Omental fat pad (tissue), 4 donors: ENCODE measurements around the gene HECA. TPM values are rescaled to one million over a fixed set of nuclear protein-coding genes. Genes with fewer than 3 reads are reported as not detected.
"Not testable (repeated sequence)": the region's sequence is repeated elsewhere in the genome, so short reads cannot be mapped to it uniquely, and the experiment has no call there.

ENCODE experiments used
- ATAC-seq: fragments of 150-250 bp; one replicate; pipeline ENCODE4 v1.9.1; 2016; ENCODE audit warnings: mild to moderate bottlenecking, moderate library complexity; ENCODE audit not compliant: low FRiP score
- DNase-seq: peaks from one replicate; pipeline ENCODE4 v3.0.0-alpha.2; 2019; ENCODE audit warnings: low spot score
- total RNA-seq, 4 donors: library from RNA; depleted of rRNA; stranded (reverse); fragments of >200 nt; gene quantifications; one replicate each; pipeline ENCODE4 v1.1.0, GENCODE V29; 2016
- TF ChIP-seq, protein P1 (sequence below), 3 donors: fragments of 450-650 bp; IDR thresholded peaks; one replicate each; pipeline ENCODE4 v1.5.1; 2016 to 2017; ENCODE audit warnings: antibody characterized with exemption in 3 of 3, mild to moderate bottlenecking in 3 of 3, moderate library complexity in 2 of 3

The HECA gene
- total RNA-seq, 4 donors from 2014 or later: 37.6 to 59.4 (median 45.2) TPM

DNA sequence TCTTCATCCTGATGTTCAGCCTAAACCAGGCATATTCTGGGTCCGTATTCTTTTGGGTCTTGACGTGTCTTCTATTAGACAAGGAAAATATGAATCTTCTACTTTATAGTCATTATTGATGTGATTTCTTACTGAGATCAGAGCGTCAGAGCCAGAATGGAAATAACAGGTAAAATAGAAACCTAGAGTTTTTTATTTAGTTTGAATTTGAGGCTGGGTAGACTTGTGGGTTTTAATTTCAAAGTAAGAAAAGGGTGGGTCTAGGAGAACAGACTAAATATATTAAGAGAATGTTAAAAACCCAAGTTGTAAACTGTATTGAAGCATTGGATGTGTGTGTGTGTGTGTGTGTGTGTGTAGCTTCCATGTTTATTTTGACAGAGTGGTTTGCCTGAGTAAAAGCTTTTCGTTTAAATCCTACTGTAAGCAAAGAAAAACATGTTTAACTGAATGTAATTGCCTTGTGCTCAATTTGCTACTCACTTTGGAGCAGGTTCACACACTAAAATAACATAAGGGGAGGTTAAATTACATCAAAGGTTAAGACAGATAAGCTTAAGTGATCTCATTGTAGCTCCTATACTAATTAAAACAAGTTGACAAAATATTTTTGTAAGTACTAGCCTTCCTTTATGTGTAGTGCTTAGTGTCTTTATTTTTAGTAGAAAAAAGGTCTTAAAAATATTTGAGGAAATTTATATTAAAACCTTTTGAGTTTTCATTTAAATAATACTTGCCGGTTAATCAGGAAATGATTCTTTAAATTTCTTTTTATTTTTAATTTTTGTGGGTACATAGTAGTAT is 17.4 kb downstream of the HECA start:
- TF ChIP-seq, protein P1, sequence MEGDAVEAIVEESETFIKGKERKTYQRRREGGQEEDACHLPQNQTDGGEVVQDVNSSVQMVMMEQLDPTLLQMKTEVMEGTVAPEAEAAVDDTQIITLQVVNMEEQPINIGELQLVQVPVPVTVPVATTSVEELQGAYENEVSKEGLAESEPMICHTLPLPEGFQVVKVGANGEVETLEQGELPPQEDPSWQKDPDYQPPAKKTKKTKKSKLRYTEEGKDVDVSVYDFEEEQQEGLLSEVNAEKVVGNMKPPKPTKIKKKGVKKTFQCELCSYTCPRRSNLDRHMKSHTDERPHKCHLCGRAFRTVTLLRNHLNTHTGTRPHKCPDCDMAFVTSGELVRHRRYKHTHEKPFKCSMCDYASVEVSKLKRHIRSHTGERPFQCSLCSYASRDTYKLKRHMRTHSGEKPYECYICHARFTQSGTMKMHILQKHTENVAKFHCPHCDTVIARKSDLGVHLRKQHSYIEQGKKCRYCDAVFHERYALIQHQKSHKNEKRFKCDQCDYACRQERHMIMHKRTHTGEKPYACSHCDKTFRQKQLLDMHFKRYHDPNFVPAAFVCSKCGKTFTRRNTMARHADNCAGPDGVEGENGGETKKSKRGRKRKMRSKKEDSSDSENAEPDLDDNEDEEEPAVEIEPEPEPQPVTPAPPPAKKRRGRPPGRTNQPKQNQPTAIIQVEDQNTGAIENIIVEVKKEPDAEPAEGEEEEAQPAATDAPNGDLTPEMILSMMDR (IDR thresholded peaks at IDR 0.05): no peak
- ATAC-seq: no peak
- DNase-seq: no peak

DNA sequence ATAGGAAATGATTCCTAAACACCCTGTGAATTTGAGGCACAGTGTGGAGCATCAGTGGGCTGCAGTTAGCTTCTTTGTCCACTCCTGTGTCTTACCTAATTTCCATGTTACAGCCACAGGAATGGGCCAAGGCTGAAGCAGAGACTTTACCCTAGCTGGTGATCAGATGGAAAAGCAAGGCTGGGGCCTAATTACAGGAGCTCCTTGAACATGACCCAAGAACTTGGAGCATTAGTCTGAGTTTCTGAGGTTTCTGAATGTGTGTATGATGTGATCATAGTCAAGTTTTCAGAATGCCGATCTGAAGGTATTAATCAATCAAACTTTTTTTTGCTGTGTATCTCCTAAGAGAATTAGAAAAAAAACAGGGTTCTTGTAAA is 18.0 kb downstream of the HECA start:
- ATAC-seq: no peak
- DNase-seq: no peak
- TF ChIP-seq, protein P1 (IDR thresholded peaks at IDR 0.05): no peak

GRCh38 chr6:139153855-139154254 is 19.0 kb downstream of the HECA start:
- ATAC-seq (no peak), DNase-seq (no peak)
- TF ChIP-seq, protein P1 (IDR thresholded peaks at IDR 0.05): no peak

GRCh38 chr6:139154881-139155547 is 20.1 kb downstream of the HECA start:
- DNase-seq (no peak), ATAC-seq (no peak)
- TF ChIP-seq, protein P1 (IDR thresholded peaks at IDR 0.05): no peak

- TF ChIP-seq, protein P1 (IDR thresholded peaks at IDR 0.05): no peak
- DNase-seq: no peak
- no peak for ATAC-seq
Measured at GRCh38 chr6:139156102-139156501, 21.2 kb downstream of the HECA start.

DNA sequence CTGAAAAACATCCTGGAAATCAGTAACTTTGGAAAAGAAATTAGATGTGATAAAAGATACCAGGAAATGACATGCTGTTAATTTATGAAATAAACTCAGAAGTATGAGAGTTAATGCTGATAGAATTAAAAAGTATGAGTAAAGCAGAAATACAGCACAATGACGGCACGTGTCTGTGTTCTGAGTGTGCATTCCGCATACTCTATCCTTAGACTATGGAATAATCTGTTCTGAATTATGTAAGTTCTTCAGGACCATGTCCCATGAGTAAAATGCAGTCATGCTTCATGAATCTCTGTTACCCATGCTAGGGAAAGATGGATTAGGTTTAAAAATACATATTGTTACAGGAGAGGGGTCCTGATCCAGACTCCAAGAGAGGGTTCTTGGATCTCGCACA is 21.7 kb downstream of the HECA start:
- no peak for DNase-seq
- TF ChIP-seq, protein P1 (IDR thresholded peaks at IDR 0.05): no peak
- no peak for ATAC-seq

- ATAC-seq, DNase-seq: not testable (repeated sequence)
Measured at GRCh38 chr6:139157086-139157485, 22.2 kb downstream of the HECA start.
